Smooth muscle cell (in vitro differentiated cells): ENCODE data around the gene OS9. TPM values are rescaled to one million over a fixed set of nuclear protein-coding genes. Genes with fewer than 3 reads are reported as not detected.

ENCODE experiments used
- DNase-seq: peaks from one replicate; lab custom pipeline; 2025; ENCODE audit not compliant: unreplicated experiment; lab: John Stamatoyannopoulos, UW
- H2AFZ ChIP-seq: fragments of 200-600 bp; sonication (generic); 2 replicates; pipeline ENCODE4 v1.6.0; 2016; ENCODE audit warnings: antibody characterized with exemption, low read depth, mild to moderate bottlenecking
- H3F3A ChIP-seq: fragments of 200-600 bp; sonication (generic); 2 replicates; pipeline ENCODE4 v1.6.0; 2017; ENCODE audit warnings: antibody characterized with exemption, low read depth
- H3K27ac ChIP-seq: fragments of 200-600 bp; sonication (generic); 2 replicates; pipeline ENCODE4 v1.5.1; 2016; ENCODE audit warnings: low read depth, mild to moderate bottlenecking
- H3K27me3 ChIP-seq: fragments of 200-600 bp; sonication (generic); 2 replicates; pipeline ENCODE4 v1.6.1; 2016; ENCODE audit warnings: low read depth, mild to moderate bottlenecking
- H3K36me3 ChIP-seq: fragments of 200-600 bp; sonication (generic); 2 replicates; pipeline ENCODE4 v1.5.1; 2016; ENCODE audit warnings: low read depth
- H3K4me1 ChIP-seq: fragments of 200-600 bp; sonication (generic); 2 replicates; pipeline ENCODE4 v1.5.1; 2016; ENCODE audit warnings: low read depth
- H3K4me2 ChIP-seq: fragments of 200-600 bp; sonication (generic); 2 replicates; pipeline ENCODE4 v1.6.0; 2016; ENCODE audit warnings: mild to moderate bottlenecking
- H3K4me3 ChIP-seq: fragments of 200-600 bp; sonication (generic); 2 replicates; pipeline ENCODE4 v1.5.1; 2016; ENCODE audit warnings: mild to moderate bottlenecking
- H3K79me2 ChIP-seq: fragments of 200-600 bp; sonication (generic); 2 replicates; pipeline ENCODE4 v1.6.0; 2016; ENCODE audit warnings: low read depth, mild to moderate bottlenecking
- H3K9ac ChIP-seq: fragments of 200-600 bp; sonication (generic); 2 replicates; pipeline ENCODE4 v1.6.0; 2016; ENCODE audit warnings: low read depth
- H3K9me3 ChIP-seq: fragments of 200-600 bp; sonication (generic); replicated peaks from 2 replicates; pipeline ENCODE4 v1.5.1; 2016; ENCODE audit warnings: low read depth
- H4K20me1 ChIP-seq: fragments of 200-600 bp; sonication (generic); 2 replicates; pipeline ENCODE4 v1.6.0; 2016; ENCODE audit warnings: low read depth
- CTCF ChIP-seq: fragments of 200-600 bp; sonication (generic); IDR thresholded peaks from 2 replicates; pipeline ENCODE4 v1.5.1; 2017; ENCODE audit warnings: borderline replicate concordance, mild to moderate bottlenecking, antibody characterized with exemption; ENCODE audit not compliant: insufficient read depth, poor library complexity, severe bottlenecking
- WGBS: methylation state at CpG from one replicate; pipeline ENCODE4 v1.1.7; 2016; ENCODE audit warnings: low lambda C conversion rate; 5-methylcytosine and 5-hydroxymethylcytosine counted together
- polyA plus RNA-seq: library from polyadenylated mRNA; unstranded; fragments of >200 nt; fragmentation: Nextera tagmentation; extraction: Ambion mirVana; gene quantifications from 2 replicates; pipeline ENCODE4 v1.2.1, GENCODE V29; 2016
- total RNA-seq: library from RNA; depleted of rRNA; stranded (reverse); fragments of >200 nt; gene quantifications from 2 replicates; pipeline ENCODE4 v1.2.3, GENCODE V29; 2014

The OS9 gene
- total and polyA plus RNA-seq, 2 experiments from 2014 or later = 179 to 236 TPM

GRCh38 chr12:57761391-57761998 lies 67.6 kb downstream of the OS9 start:
- no peak overlapping the region for H3K4me2 ChIP-seq
- DNase-seq = no peak

GRCh38 chr12:57762463-57762862 lies 68.5 kb downstream of the OS9 start:
- H4K20me1 ChIP-seq = peaks cover 10% of the 10 kb centered on the region
- H3K4me3 ChIP-seq = no peak overlapping the region
- WGBS = 80% methylated on average over 2 of the region's 2 CpGs
- H3K27ac ChIP-seq = no peak overlapping the region
- no peaks in the 10 kb centered on the region for H3F3A ChIP-seq
- peaks cover 23% of the 10 kb centered on the region for H3K4me1 ChIP-seq
- H2AFZ ChIP-seq = no peak overlapping the region
- no peaks in the 10 kb centered on the region for H3K9me3 ChIP-seq
- no peak overlapping the region for H3K4me2 ChIP-seq
- DNase-seq = no peak
- H3K27me3 ChIP-seq = peaks cover 68% of the 10 kb centered on the region
- no peaks in the 10 kb centered on the region for H3K79me2 ChIP-seq
- no peaks in the 10 kb centered on the region for H3K36me3 ChIP-seq
- no peak for TF ChIP-seq CTCF
- no peak overlapping the region for H3K9ac ChIP-seq

More at GRCh38 chr12:57761391-57761998, 67.6 kb downstream of the OS9 start:
- no peak overlapping the region for H3K4me3 ChIP-seq
- no peaks in the 10 kb centered on the region for H3K9me3 ChIP-seq
- WGBS = 80% methylated on average over 4 of the region's 4 CpGs
- H3K4me1 ChIP-seq = peaks cover 15% of the 10 kb centered on the region
- no peaks in the 10 kb centered on the region for H3K36me3 ChIP-seq
- H2AFZ ChIP-seq = no peak overlapping the region
- H3K27me3 ChIP-seq = peaks cover 66% of the 10 kb centered on the region
- TF ChIP-seq CTCF = no peak
- H3K9ac ChIP-seq = no peak overlapping the region
- H4K20me1 ChIP-seq = peaks cover 10% of the 10 kb centered on the region
- H3K79me2 ChIP-seq = no peaks in the 10 kb centered on the region
- no peaks in the 10 kb centered on the region for H3F3A ChIP-seq
- no peak overlapping the region for H3K27ac ChIP-seq

- Histone ChIP-seq H3K4me2 (no peak overlapping the region), H3F3A (no peaks in the 10 kb centered on the region), H3K9me3 (no peaks in the 10 kb centered on the region), H2AFZ (no peak overlapping the region), H3K4me1 (peaks cover 26% of the 10 kb centered on the region), H4K20me1 (peaks cover 10% of the 10 kb centered on the region), H3K27ac (no peak overlapping the region), H3K79me2 (no peaks in the 10 kb centered on the region), H3K27me3 (peaks cover 72% of the 10 kb centered on the region), H3K36me3 (no peaks in the 10 kb centered on the region), H3K4me3 (no peak overlapping the region), H3K9ac (no peak overlapping the region)
- TF ChIP-seq CTCF = no peak
- 73% methylated on average over 6 of the region's 6 CpGs for WGBS
- DNase-seq = no peak
These were observed 70.1 kb downstream of the OS9 start for GRCh38 chr12:57763881-57764661.

- no peak overlapping the region for H3K9ac ChIP-seq
- H4K20me1 ChIP-seq = peaks cover 10% of the 10 kb centered on the region
- H3K9me3 ChIP-seq = no peaks in the 10 kb centered on the region
- H3K4me2 ChIP-seq = peak overlapping the region; percentile 84
- no peaks in the 10 kb centered on the region for H3K79me2 ChIP-seq
- peaks cover 72% of the 10 kb centered on the region for H3K27me3 ChIP-seq
- H3K4me3 ChIP-seq = peak overlapping the region; percentile 44
- DNase-seq = no peak
- no peak overlapping the region for H2AFZ ChIP-seq
- peaks cover 26% of the 10 kb centered on the region for H3K4me1 ChIP-seq
- H3F3A ChIP-seq = no peaks in the 10 kb centered on the region
- no peak overlapping the region for H3K27ac ChIP-seq
- TF ChIP-seq CTCF = no peak
- no peaks in the 10 kb centered on the region for H3K36me3 ChIP-seq
- whole genome bisulfite sequencing = 21% methylated on average over 17 of the region's 17 CpGs
These were observed 70.7 kb downstream of the OS9 start for GRCh38 chr12:57764662-57765002.
